ENCODE results near the gene RBM15B. TPM values are rescaled to one million over a fixed set of nuclear protein-coding genes. Genes with fewer than 3 reads are reported as not detected.

RBM15B gene
- total RNA-seq, 4 donors from 2014 or later = 21.9 to 33.0 (median 25.4) TPM

- TF ChIP-seq, protein P1, sequence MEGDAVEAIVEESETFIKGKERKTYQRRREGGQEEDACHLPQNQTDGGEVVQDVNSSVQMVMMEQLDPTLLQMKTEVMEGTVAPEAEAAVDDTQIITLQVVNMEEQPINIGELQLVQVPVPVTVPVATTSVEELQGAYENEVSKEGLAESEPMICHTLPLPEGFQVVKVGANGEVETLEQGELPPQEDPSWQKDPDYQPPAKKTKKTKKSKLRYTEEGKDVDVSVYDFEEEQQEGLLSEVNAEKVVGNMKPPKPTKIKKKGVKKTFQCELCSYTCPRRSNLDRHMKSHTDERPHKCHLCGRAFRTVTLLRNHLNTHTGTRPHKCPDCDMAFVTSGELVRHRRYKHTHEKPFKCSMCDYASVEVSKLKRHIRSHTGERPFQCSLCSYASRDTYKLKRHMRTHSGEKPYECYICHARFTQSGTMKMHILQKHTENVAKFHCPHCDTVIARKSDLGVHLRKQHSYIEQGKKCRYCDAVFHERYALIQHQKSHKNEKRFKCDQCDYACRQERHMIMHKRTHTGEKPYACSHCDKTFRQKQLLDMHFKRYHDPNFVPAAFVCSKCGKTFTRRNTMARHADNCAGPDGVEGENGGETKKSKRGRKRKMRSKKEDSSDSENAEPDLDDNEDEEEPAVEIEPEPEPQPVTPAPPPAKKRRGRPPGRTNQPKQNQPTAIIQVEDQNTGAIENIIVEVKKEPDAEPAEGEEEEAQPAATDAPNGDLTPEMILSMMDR (IDR thresholded peaks at IDR 0.05; ENCODE audit: low read depth) = no peak
Observed at GRCh38 chr3:51436998-51437639, 46.0 kb downstream of the RBM15B start.

GRCh38 chr3:51441282-51442030, 50.4 kb downstream of the RBM15B start:
- TF ChIP-seq, protein P1 (IDR thresholded peaks at IDR 0.05; ENCODE audit: low read depth) = no peak

- TF ChIP-seq, protein P1 (IDR thresholded peaks at IDR 0.05; ENCODE audit: low read depth) = no peak
Observed at GRCh38 chr3:51445544-51446280, 54.6 kb downstream of the RBM15B start.

Other genes with a start within 250 kb of the RBM15B start
- 10 to 100 TPM; 14.1 to 62.9 (median 31.6) TPM for gene MANF, start 6.0 kb upstream of the RBM15B start, total RNA-seq
- gene DCAF1, start 108.7 kb downstream of the RBM15B start, total RNA-seq = 10 to 100 TPM; 13.9 to 22.4 (median 19.6) TPM
- 10 to 100 TPM; 17.6 to 41.8 (median 18.3) TPM for gene RAD54L2, start 147.4 kb downstream of the RBM15B start, total RNA-seq